ENCODE results near the gene ZNF329. TPM values are rescaled to one million over a fixed set of nuclear protein-coding genes. Genes with fewer than 3 reads are reported as not detected.

ZNF329 gene
- total and polyA plus RNA-seq, 9 donors = 9.8 to 19.0 (median 12.5) TPM

- Histone ChIP-seq H3K4me1 (ENCODE audit: control insufficient read depth, insufficient read depth, low read length) (no peaks in the 10 kb centered on the region), H3K4me3 (ENCODE audit: low read length) (no peak overlapping the region), H3K27me3 (ENCODE audit: control insufficient read depth, insufficient read depth, low read length) (no peaks in the 10 kb centered on the region), H3K36me3 (ENCODE audit: control insufficient read depth, insufficient read depth, low read length) (peaks cover 20% of the 10 kb centered on the region), H3K27ac (ENCODE audit: low read length) (no peak overlapping the region), H3K9me3 (replicated peaks; ENCODE audit: control insufficient read depth, low read depth, low read length) (peaks cover 34% of the 10 kb centered on the region)
- DNase-seq = no peak
- 95% methylated on average over 8 of the region's 10 CpGs for WGBS (ENCODE audit: insufficient coverage)
Measured at GRCh38 chr19:58079792-58080191, 70.8 kb downstream of the ZNF329 start.

Other genes starting within 250 kb of the ZNF329 start
- gene ZNF417, start 234.2 kb downstream of the ZNF329 start, total RNA-seq = 16.4 TPM
- 10 to 100 TPM in 6 of 8 donors, 1 to 10 TPM in 2; 7.7 to 15.4 (median 11.0) TPM for gene ZNF417, start 234.2 kb downstream of the ZNF329 start, polyA plus RNA-seq (ENCODE audit: insufficient read depth in 1 of 8, insufficient read length in 8 of 8, low replicate concordance in 1 of 8)
- 14.1 TPM for gene ZNF418, start 215.4 kb downstream of the ZNF329 start, total RNA-seq
- gene ZNF418, start 215.4 kb downstream of the ZNF329 start, polyA plus RNA-seq (ENCODE audit: insufficient read depth in 1 of 8, insufficient read length in 8 of 8, low replicate concordance in 1 of 8) = 10 to 100 TPM in 1 of 8 donors, 1 to 10 TPM in 7; 6.7 to 15.6 (median 8.3) TPM
- 6.7 TPM for gene ZNF256, start 203.1 kb downstream of the ZNF329 start, total RNA-seq
- 1 to 10 TPM; 5.0 to 6.0 (median 5.5) TPM for gene ZNF256, start 203.1 kb downstream of the ZNF329 start, polyA plus RNA-seq (ENCODE audit: insufficient read depth in 1 of 8, insufficient read length in 8 of 8, low replicate concordance in 1 of 8)
- 0.89 TPM for gene C19orf18, start 176.3 kb downstream of the ZNF329 start, total RNA-seq
- 1 to 10 TPM in 4 of 8 donors, under 1 TPM in 4; 0.31 to 2.4 (median 1.00) TPM for gene C19orf18, start 176.3 kb downstream of the ZNF329 start, polyA plus RNA-seq (ENCODE audit: insufficient read depth in 1 of 8, insufficient read length in 8 of 8, low replicate concordance in 1 of 8)
- gene ZNF606, start 148.0 kb downstream of the ZNF329 start, total RNA-seq = 20.5 TPM
- 10 to 100 TPM; 10.5 to 13.5 (median 11.6) TPM for gene ZNF606, start 148.0 kb downstream of the ZNF329 start, polyA plus RNA-seq (ENCODE audit: insufficient read depth in 1 of 8, insufficient read length in 8 of 8, low replicate concordance in 1 of 8)
- 0.35 TPM for gene ZSCAN1, start 116.8 kb downstream of the ZNF329 start, total RNA-seq
- 1 to 10 TPM in 6 of 8 donors, under 1 TPM in 2; 0.55 to 1.8 (median 1.1) TPM for gene ZSCAN1, start 116.8 kb downstream of the ZNF329 start, polyA plus RNA-seq (ENCODE audit: insufficient read depth in 1 of 8, insufficient read length in 8 of 8, low replicate concordance in 1 of 8)
- 11.7 TPM for gene ZNF135, start 91.5 kb downstream of the ZNF329 start, total RNA-seq
- gene ZNF135, start 91.5 kb downstream of the ZNF329 start, polyA plus RNA-seq (ENCODE audit: insufficient read depth in 1 of 8, insufficient read length in 8 of 8, low replicate concordance in 1 of 8) = 10 to 100 TPM; 11.1 to 16.8 (median 12.4) TPM
- gene ZSCAN18, start 52.6 kb downstream of the ZNF329 start, total RNA-seq = 68.8 TPM
- 10 to 100 TPM; 55.6 to 83.4 (median 64.2) TPM for gene ZSCAN18, start 52.6 kb downstream of the ZNF329 start, polyA plus RNA-seq (ENCODE audit: insufficient read depth in 1 of 8, insufficient read length in 8 of 8, low replicate concordance in 1 of 8)
- 10.0 TPM for gene ZNF274, start 32.3 kb upstream of the ZNF329 start, total RNA-seq
- gene ZNF274, start 32.3 kb upstream of the ZNF329 start, polyA plus RNA-seq (ENCODE audit: insufficient read depth in 1 of 8, insufficient read length in 8 of 8, low replicate concordance in 1 of 8) = 10 to 100 TPM in 1 of 8 donors, 1 to 10 TPM in 7; 8.0 to 10.7 (median 8.8) TPM
- gene ZNF544, start 78.1 kb upstream of the ZNF329 start, total RNA-seq = 24.2 TPM
- gene ZNF544, start 78.1 kb upstream of the ZNF329 start, polyA plus RNA-seq (ENCODE audit: insufficient read depth in 1 of 8, insufficient read length in 8 of 8, low replicate concordance in 1 of 8) = 10 to 100 TPM; 13.2 to 22.6 (median 15.7) TPM
- gene ZNF8, start 128.2 kb upstream of the ZNF329 start, total RNA-seq = 5.7 TPM
- 1 to 10 TPM; 2.6 to 5.9 (median 4.4) TPM for gene ZNF8, start 128.2 kb upstream of the ZNF329 start, polyA plus RNA-seq (ENCODE audit: insufficient read depth in 1 of 8, insufficient read length in 8 of 8, low replicate concordance in 1 of 8)
- gene ERVK3-1, start 154.6 kb upstream of the ZNF329 start, total RNA-seq = 30.5 TPM
- gene ERVK3-1, start 154.6 kb upstream of the ZNF329 start, polyA plus RNA-seq (ENCODE audit: insufficient read depth in 1 of 8, insufficient read length in 8 of 8, low replicate concordance in 1 of 8) = 10 to 100 TPM; 28.8 to 37.1 (median 32.4) TPM
- 2.7 TPM for gene ZSCAN22, start 176.2 kb upstream of the ZNF329 start, total RNA-seq
- 1 to 10 TPM; 2.4 to 3.4 (median 3.2) TPM for gene ZSCAN22, start 176.2 kb upstream of the ZNF329 start, polyA plus RNA-seq (ENCODE audit: insufficient read depth in 1 of 8, insufficient read length in 8 of 8, low replicate concordance in 1 of 8)
- 10.8 TPM for gene A1BG, start 202.7 kb upstream of the ZNF329 start, total RNA-seq
- 1 to 10 TPM; 2.4 to 5.0 (median 4.2) TPM for gene A1BG, start 202.7 kb upstream of the ZNF329 start, polyA plus RNA-seq (ENCODE audit: insufficient read depth in 1 of 8, insufficient read length in 8 of 8, low replicate concordance in 1 of 8)
- 2.2 TPM for gene ZNF497, start 212.0 kb upstream of the ZNF329 start, total RNA-seq
- gene ZNF497, start 212.0 kb upstream of the ZNF329 start, polyA plus RNA-seq (ENCODE audit: insufficient read depth in 1 of 8, insufficient read length in 8 of 8, low replicate concordance in 1 of 8) = 1 to 10 TPM; 1.8 to 3.2 (median 2.7) TPM
- 1.0 TPM for gene ZNF837, start 230.2 kb upstream of the ZNF329 start, total RNA-seq
- 1 to 10 TPM; 1.1 to 2.3 (median 1.8) TPM for gene ZNF837, start 230.2 kb upstream of the ZNF329 start, polyA plus RNA-seq (ENCODE audit: insufficient read depth in 1 of 8, insufficient read length in 8 of 8, low replicate concordance in 1 of 8)
- gene RPS5, start 236.5 kb upstream of the ZNF329 start, total RNA-seq = 2,401 TPM
- gene RPS5, start 236.5 kb upstream of the ZNF329 start, polyA plus RNA-seq (ENCODE audit: insufficient read depth in 1 of 8, insufficient read length in 8 of 8, low replicate concordance in 1 of 8) = 1,000 to 10,000 TPM; 1,523 to 1,956 (median 1,735) TPM
- not detected for gene RNF225, start 244.9 kb upstream of the ZNF329 start, total RNA-seq
- gene RNF225, start 244.9 kb upstream of the ZNF329 start, polyA plus RNA-seq (ENCODE audit: insufficient read depth in 1 of 8, insufficient read length in 8 of 8, low replicate concordance in 1 of 8) = under 1 TPM in 1 of 8 donors, not detected in 7; 0.20 TPM